Nephron progenitor cell (in vitro differentiated cells): ENCODE data around the gene HNRNPF.

Experiments used
- DNase-seq: peaks from one replicate; pipeline ENCODE4 v3.0.0; 2021
- H3K27ac Mint-ChIP-seq: 2 replicates; pipeline ENCODE4 v1.8.0; 2021; ENCODE audit warnings: mild to moderate bottlenecking, moderate library complexity, mixed read lengths
- H3K27me3 Mint-ChIP-seq: 2 replicates; pipeline ENCODE4 v1.8.0; 2021; ENCODE audit warnings: mild to moderate bottlenecking, low read depth, mixed read lengths; ENCODE audit not compliant: poor library complexity
- H3K36me3 Mint-ChIP-seq: 2 replicates; pipeline ENCODE4 v1.8.0; 2021; ENCODE audit warnings: low read depth, mixed read lengths
- H3K4me1 Mint-ChIP-seq: 2 replicates; pipeline ENCODE4 v1.8.0; 2021; ENCODE audit warnings: mixed read lengths
- H3K4me3 Mint-ChIP-seq: 2 replicates; pipeline ENCODE4 v1.8.0; 2021; ENCODE audit warnings: mild to moderate bottlenecking, moderate library complexity, mixed read lengths
- H3K9me3 Mint-ChIP-seq: 2 replicates; pipeline ENCODE4 v1.8.0; 2021; ENCODE audit warnings: mild to moderate bottlenecking, moderate library complexity, mixed read lengths
- TF ChIP-seq, protein P1 (sequence below): fragments of 200-600 bp; sonication (generic); IDR thresholded peaks from 2 replicates; pipeline ENCODE4 v1.5.0; 2021; ENCODE audit warnings: antibody characterized with exemption

Gene HNRNPF

GRCh38 chr10:43362191-43362839 lies 46.7 kb downstream of the HNRNPF start:
- Mint-ChIP-seq H3K27ac (no peak overlapping the region), H3K27me3 (peaks cover 19% of the 10 kb centered on the region), H3K4me3 (peak overlapping the region; percentile 89), H3K36me3 (no peaks in the 10 kb centered on the region), H3K9me3 (peaks cover 4% of the 10 kb centered on the region), H3K4me1 (peaks cover 22% of the 10 kb centered on the region)
- TF ChIP-seq, protein P1, sequence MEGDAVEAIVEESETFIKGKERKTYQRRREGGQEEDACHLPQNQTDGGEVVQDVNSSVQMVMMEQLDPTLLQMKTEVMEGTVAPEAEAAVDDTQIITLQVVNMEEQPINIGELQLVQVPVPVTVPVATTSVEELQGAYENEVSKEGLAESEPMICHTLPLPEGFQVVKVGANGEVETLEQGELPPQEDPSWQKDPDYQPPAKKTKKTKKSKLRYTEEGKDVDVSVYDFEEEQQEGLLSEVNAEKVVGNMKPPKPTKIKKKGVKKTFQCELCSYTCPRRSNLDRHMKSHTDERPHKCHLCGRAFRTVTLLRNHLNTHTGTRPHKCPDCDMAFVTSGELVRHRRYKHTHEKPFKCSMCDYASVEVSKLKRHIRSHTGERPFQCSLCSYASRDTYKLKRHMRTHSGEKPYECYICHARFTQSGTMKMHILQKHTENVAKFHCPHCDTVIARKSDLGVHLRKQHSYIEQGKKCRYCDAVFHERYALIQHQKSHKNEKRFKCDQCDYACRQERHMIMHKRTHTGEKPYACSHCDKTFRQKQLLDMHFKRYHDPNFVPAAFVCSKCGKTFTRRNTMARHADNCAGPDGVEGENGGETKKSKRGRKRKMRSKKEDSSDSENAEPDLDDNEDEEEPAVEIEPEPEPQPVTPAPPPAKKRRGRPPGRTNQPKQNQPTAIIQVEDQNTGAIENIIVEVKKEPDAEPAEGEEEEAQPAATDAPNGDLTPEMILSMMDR, result no peak
- DNase-seq, result peak; percentile 84

DNA sequence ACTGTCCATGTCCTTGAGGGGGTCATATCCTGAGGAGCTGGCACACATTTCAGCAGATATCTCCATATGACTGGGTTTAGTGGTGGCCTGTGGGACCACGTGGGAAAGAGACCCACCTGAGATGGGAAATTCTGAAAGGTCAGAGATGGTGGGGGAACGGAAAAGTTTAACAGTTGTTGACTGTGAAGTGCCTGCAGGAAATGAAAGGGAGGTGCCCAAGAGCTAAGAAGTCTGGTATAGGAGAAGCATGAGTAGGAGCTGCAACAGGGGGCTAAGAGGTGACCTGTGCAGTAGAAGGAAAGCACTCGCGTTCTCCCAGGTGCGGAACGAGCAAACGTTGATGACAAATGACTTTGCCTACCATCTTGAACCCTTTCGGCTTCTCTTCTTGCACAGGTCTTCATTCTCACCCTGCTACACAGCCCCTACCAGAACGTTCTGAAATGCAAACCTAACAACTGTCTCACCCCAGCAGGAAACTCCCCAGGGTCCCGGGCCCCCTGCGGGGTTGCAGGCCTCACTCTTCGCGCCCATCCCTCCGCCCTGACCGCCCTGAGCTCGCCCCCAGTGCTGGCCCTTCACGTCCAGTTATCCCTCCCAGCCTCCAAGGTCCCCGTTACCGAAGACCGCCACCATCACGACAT lies 47.3 kb downstream of the HNRNPF start:
- H3K4me1 Mint-ChIP-seq, result peaks cover 22% of the 10 kb centered on the region
- no peak overlapping the region for H3K27ac Mint-ChIP-seq
- H3K9me3 Mint-ChIP-seq, result peaks cover 4% of the 10 kb centered on the region
- DNase-seq, result no peak
- peaks cover 19% of the 10 kb centered on the region for H3K27me3 Mint-ChIP-seq
- TF ChIP-seq, protein P1, result no peak
- H3K4me3 Mint-ChIP-seq, result peak overlapping the region; percentile 89
- H3K36me3 Mint-ChIP-seq, result no peaks in the 10 kb centered on the region

GRCh38 chr10:43360086-43360485 lies 48.9 kb downstream of the HNRNPF start:
- H3K36me3 Mint-ChIP-seq, result no peaks in the 10 kb centered on the region
- peaks cover 22% of the 10 kb centered on the region for H3K4me1 Mint-ChIP-seq
- TF ChIP-seq, protein P1, result no peak
- H3K4me3 Mint-ChIP-seq, result peak overlapping the region; percentile 44
- H3K9me3 Mint-ChIP-seq, result peaks cover 4% of the 10 kb centered on the region
- H3K27ac Mint-ChIP-seq, result no peak overlapping the region
- no peak for DNase-seq
- H3K27me3 Mint-ChIP-seq, result peaks cover 15% of the 10 kb centered on the region

DNA sequence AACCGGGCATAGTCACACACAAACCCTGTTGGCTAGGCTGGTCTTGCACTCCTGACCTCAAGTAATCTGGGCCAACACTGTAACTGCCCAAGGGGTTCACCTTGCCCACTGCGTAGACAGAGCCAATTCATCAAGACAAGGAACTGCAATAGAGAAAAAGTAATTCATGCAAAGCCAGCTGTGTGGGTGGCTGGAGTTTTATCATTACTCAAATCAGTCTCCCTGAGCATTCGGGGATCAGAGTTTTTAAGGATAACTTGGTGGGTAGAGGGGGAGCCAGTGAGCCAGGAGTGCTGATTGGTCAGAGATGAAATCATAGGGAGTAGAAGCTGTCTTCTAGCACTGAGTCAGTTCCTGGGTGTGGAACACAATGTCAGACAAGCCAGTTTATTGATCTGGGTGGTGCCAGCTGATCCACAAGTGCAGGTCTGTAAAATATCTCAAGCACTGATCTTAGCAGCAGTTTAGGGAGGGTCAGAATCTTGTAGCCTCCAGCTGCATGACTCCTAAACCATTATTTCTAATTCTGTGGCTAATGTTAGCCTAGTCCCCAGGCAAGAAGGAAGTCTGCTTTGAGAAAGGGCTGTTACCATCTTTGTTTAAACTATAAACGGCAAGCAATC lies 53.1 kb downstream of the HNRNPF start:
- H3K9me3 Mint-ChIP-seq, result no peaks in the 10 kb centered on the region
- no peaks in the 10 kb centered on the region for H3K36me3 Mint-ChIP-seq
- H3K4me1 Mint-ChIP-seq, result peaks cover 6% of the 10 kb centered on the region
- DNase-seq, result no peak
- H3K27me3 Mint-ChIP-seq, result peaks cover 10% of the 10 kb centered on the region
- H3K27ac Mint-ChIP-seq, result peak overlapping the region; percentile 4
- TF ChIP-seq, protein P1, result no peak
- H3K4me3 Mint-ChIP-seq, result no peak overlapping the region

- TF ChIP-seq, protein P1, result no peak
- H3K4me1 Mint-ChIP-seq, result peaks cover under 1% of the 10 kb centered on the region
- H3K27ac Mint-ChIP-seq, result no peak overlapping the region
- no peak for DNase-seq
- peaks cover 10% of the 10 kb centered on the region for H3K27me3 Mint-ChIP-seq
- H3K4me3 Mint-ChIP-seq, result no peak overlapping the region
- no peaks in the 10 kb centered on the region for H3K9me3 Mint-ChIP-seq
- no peaks in the 10 kb centered on the region for H3K36me3 Mint-ChIP-seq
Observed at GRCh38 chr10:43354879-43355380, 54.1 kb downstream of the HNRNPF start.
